Liver (tissue), 9 donors: ENCODE measurements around the gene LGALS14. TPM values are rescaled to one million over a fixed set of nuclear protein-coding genes. Genes with fewer than 3 reads are reported as not detected.
"Not testable (repeated sequence)": the region's sequence is repeated elsewhere in the genome, so short reads cannot be mapped to it uniquely, and the experiment has no call there.

ENCODE experiments used
- DNase-seq: peaks from one replicate; pipeline ENCODE4 v3.0.0-alpha.2; 2017; ENCODE audit warnings: low spot score
- H3K27ac ChIP-seq, 2 donors: one replicate each; pipeline ENCODE4 v1.7.0; 2013; ENCODE audit warnings: inconsistent platforms in 2 of 2, low read length in 2 of 2, control low read depth in 1 of 2, low read depth in 1 of 2, mild to moderate bottlenecking in 1 of 2
- H3K27me3 ChIP-seq, 4 donors: one replicate each; pipeline versions ENCODE4 v1.6.1 to v1.7.0; 2013; ENCODE audit warnings: low read length in 3 of 4, inconsistent platforms in 1 of 4, mild to moderate bottlenecking in 1 of 4, moderate library complexity in 1 of 4; ENCODE audit not compliant: control insufficient read depth in 4 of 4, insufficient read depth in 4 of 4
- H3K36me3 ChIP-seq, 4 donors: one replicate each; pipeline versions ENCODE4 v1.6.1 to v1.7.0; 2013; ENCODE audit warnings: low read length in 3 of 4, mild to moderate bottlenecking in 3 of 4, low read depth in 1 of 4, moderate library complexity in 1 of 4; ENCODE audit not compliant: control insufficient read depth in 4 of 4, insufficient read depth in 3 of 4
- H3K4me1 ChIP-seq, 4 donors: one replicate each; pipeline versions ENCODE4 v1.6.1 to v1.7.0; 2013; ENCODE audit warnings: low read length in 3 of 4, mild to moderate bottlenecking in 3 of 4, moderate library complexity in 1 of 4; ENCODE audit not compliant: control insufficient read depth in 4 of 4, insufficient read depth in 4 of 4
- H3K4me3 ChIP-seq, 3 donors: one replicate each; pipeline versions ENCODE4 v1.6.1 to v1.7.0; 2013; ENCODE audit warnings: low read length in 3 of 3, control low read depth in 1 of 3, low read depth in 1 of 3, mild to moderate bottlenecking in 1 of 3
- H3K9ac ChIP-seq, 2 donors: one replicate each; pipeline ENCODE4 v1.7.0; 2013; ENCODE audit warnings: low read length in 2 of 2, mild to moderate bottlenecking in 2 of 2, moderate library complexity in 2 of 2, control low read depth in 1 of 2, low read depth in 1 of 2
- H3K9me3 ChIP-seq, 4 donors: one replicate each; pipeline versions ENCODE4 v1.6.1 to v1.7.0; 2013; ENCODE audit warnings: low read length in 3 of 4; ENCODE audit not compliant: control insufficient read depth in 4 of 4
- ATF3 ChIP-seq: IDR thresholded peaks from 2 replicates; pipeline ENCODE4 v1.6.1; 2016; ENCODE audit warnings: antibody characterized with exemption
- CTCF ChIP-seq: fragments of 150-350 bp; IDR thresholded peaks from 2 replicates; pipeline ENCODE4 v1.5.1; 2017; ENCODE audit warnings: improper control_type of control experiment, low read depth, low read length; ENCODE audit not compliant: missing input control
- EGR1 ChIP-seq, 2 donors: IDR thresholded peaks; 2 replicates each; pipeline ENCODE4 v1.6.1; 2016 to 2018; ENCODE audit warnings: antibody characterized with exemption in 2 of 2, low read depth in 2 of 2
- FOXA1 ChIP-seq: IDR thresholded peaks from 2 replicates; pipeline ENCODE4 v1.6.1; 2016; ENCODE audit warnings: antibody characterized with exemption
- FOXA2 ChIP-seq: IDR thresholded peaks from 2 replicates; pipeline ENCODE4 v1.6.1; 2016; ENCODE audit warnings: antibody characterized with exemption
- GABPA ChIP-seq, 2 donors: IDR thresholded peaks in 1 of 2; conservative IDR thresholded peaks in 1 of 2; 2 replicates each; pipeline ENCODE4 v1.6.1; 2016; ENCODE audit warnings: antibody characterized with exemption in 2 of 2, mild to moderate bottlenecking in 1 of 2, moderate library complexity in 1 of 2
- HNF4A ChIP-seq, 2 donors: conservative IDR thresholded peaks; 2 replicates each; pipeline ENCODE4 v1.6.1; 2016; ENCODE audit warnings: antibody characterized with exemption in 2 of 2, mild to moderate bottlenecking in 2 of 2
- HNF4G ChIP-seq: IDR thresholded peaks from 2 replicates; pipeline ENCODE4 v1.6.1; 2016; ENCODE audit warnings: antibody characterized with exemption
- JUND ChIP-seq, 2 donors: IDR thresholded peaks; 2 replicates each; pipeline ENCODE4 v1.6.1; 2016; ENCODE audit warnings: antibody characterized with exemption in 2 of 2
- MAX ChIP-seq: IDR thresholded peaks from 2 replicates; pipeline ENCODE4 v1.6.1; 2016; ENCODE audit warnings: antibody characterized with exemption
- NR2F2 ChIP-seq: IDR thresholded peaks from 2 replicates; pipeline ENCODE4 v1.6.1; 2016; ENCODE audit warnings: antibody characterized with exemption
- RAD21 ChIP-seq, 2 donors: IDR thresholded peaks; 2 replicates each; pipeline ENCODE4 v1.6.1; 2016; ENCODE audit warnings: antibody characterized with exemption in 2 of 2, mild to moderate bottlenecking in 2 of 2
- RXRA ChIP-seq, 2 donors: IDR thresholded peaks; 2 replicates each; pipeline ENCODE4 v1.6.1; 2017 to 2018; ENCODE audit warnings: antibody characterized with exemption in 2 of 2, mild to moderate bottlenecking in 1 of 2
- SP1 ChIP-seq: IDR thresholded peaks from 2 replicates; pipeline ENCODE4 v1.6.1; 2018; ENCODE audit warnings: antibody characterized with exemption, mild to moderate bottlenecking
- TAF1 ChIP-seq: conservative IDR thresholded peaks from 2 replicates; pipeline ENCODE4 v1.6.1; 2016; ENCODE audit warnings: antibody characterized with exemption, mild to moderate bottlenecking
- YY1 ChIP-seq: IDR thresholded peaks from 2 replicates; pipeline ENCODE4 v1.6.1; 2016; ENCODE audit warnings: antibody characterized with exemption, mild to moderate bottlenecking
- WGBS: extraction: QIAGEN DNeasy Blood & Tissue Kit; methylation state at CpG from one replicate; pipeline ENCODE4 v1.1.7; 2013; 5-methylcytosine and 5-hydroxymethylcytosine counted together
- polyA plus RNA-seq, 2 donors: library from polyadenylated mRNA; stranded (reverse) in 1 of 2; unstranded in 1 of 2; fragments of 200-250 nt in 1 of 2; fragments of >200 nt in 1 of 2; fragmentation: Nextera tagmentation in 1 of 2; extraction: Ambion mirVana in 1 of 2; gene quantifications; one replicate each; pipeline versions ENCODE4 v1.2.1 to v1.2.3, GENCODE V29; 2013 to 2015
- total RNA-seq, 2 donors: library from RNA; depleted of rRNA; stranded (reverse); fragments of >200 nt; gene quantifications; one replicate each; pipeline ENCODE4 v1.2.3, GENCODE V29; 2014
- TF ChIP-seq, protein P1 (sequence below): IDR thresholded peaks from 2 replicates; pipeline ENCODE4 v1.6.1; 2016; ENCODE audit warnings: antibody characterized with exemption, mild to moderate bottlenecking
- TF ChIP-seq, protein P2 (sequence below): IDR thresholded peaks from 2 replicates; pipeline ENCODE4 v1.6.1; 2016; ENCODE audit warnings: antibody characterized with exemption
- donor health status: healthy.
- donor health status: healthy.
- donor health status: healthy.
- donor health status: healthy.
- donor health status: healthy.

Gene LGALS14
- total and polyA plus RNA-seq, 4 donors: not detected

- whole genome bisulfite sequencing: 69% methylated on average over 3 of the region's 3 CpGs
- Histone ChIP-seq H3K27ac (no peak overlapping the region), H3K27me3 (peaks cover 0 to 6% (median 0%) of the 10 kb centered on the region in 4 donors), H3K4me1 (no peaks in the 10 kb centered on the region), H3K4me3 (no peak overlapping the region), H3K9ac (no peak overlapping the region), H3K36me3 (no peaks in the 10 kb centered on the region), H3K9me3 (no peaks in the 10 kb centered on the region)
- no peak for TF ChIP-seq YY1
- no peak for TF ChIP-seq JUND (IDR thresholded peaks at IDR 0.05)
- no peak for TF ChIP-seq RAD21 (IDR thresholded peaks at IDR 0.05)
- TF ChIP-seq EGR1 (IDR thresholded peaks at IDR 0.05; ENCODE audit: low read depth in 2 of 2): no peak
- no peak for TF ChIP-seq CTCF
- no peak for TF ChIP-seq FOXA2
- no peak for TF ChIP-seq SP1
- TF ChIP-seq, protein P1, sequence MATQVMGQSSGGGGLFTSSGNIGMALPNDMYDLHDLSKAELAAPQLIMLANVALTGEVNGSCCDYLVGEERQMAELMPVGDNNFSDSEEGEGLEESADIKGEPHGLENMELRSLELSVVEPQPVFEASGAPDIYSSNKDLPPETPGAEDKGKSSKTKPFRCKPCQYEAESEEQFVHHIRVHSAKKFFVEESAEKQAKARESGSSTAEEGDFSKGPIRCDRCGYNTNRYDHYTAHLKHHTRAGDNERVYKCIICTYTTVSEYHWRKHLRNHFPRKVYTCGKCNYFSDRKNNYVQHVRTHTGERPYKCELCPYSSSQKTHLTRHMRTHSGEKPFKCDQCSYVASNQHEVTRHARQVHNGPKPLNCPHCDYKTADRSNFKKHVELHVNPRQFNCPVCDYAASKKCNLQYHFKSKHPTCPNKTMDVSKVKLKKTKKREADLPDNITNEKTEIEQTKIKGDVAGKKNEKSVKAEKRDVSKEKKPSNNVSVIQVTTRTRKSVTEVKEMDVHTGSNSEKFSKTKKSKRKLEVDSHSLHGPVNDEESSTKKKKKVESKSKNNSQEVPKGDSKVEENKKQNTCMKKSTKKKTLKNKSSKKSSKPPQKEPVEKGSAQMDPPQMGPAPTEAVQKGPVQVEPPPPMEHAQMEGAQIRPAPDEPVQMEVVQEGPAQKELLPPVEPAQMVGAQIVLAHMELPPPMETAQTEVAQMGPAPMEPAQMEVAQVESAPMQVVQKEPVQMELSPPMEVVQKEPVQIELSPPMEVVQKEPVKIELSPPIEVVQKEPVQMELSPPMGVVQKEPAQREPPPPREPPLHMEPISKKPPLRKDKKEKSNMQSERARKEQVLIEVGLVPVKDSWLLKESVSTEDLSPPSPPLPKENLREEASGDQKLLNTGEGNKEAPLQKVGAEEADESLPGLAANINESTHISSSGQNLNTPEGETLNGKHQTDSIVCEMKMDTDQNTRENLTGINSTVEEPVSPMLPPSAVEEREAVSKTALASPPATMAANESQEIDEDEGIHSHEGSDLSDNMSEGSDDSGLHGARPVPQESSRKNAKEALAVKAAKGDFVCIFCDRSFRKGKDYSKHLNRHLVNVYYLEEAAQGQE: no peak
- no peak for TF ChIP-seq NR2F2
- TF ChIP-seq HNF4G: no peak
- no peak for TF ChIP-seq ATF3
- TF ChIP-seq TAF1: no peak
- DNase-seq: no peak
Observed at GRCh38 chr19:39686739-39687138, 17.5 kb upstream of the LGALS14 start.

- not testable (repeated sequence) for H3K36me3 ChIP-seq, DNase-seq, H3K27ac ChIP-seq, H3K9ac ChIP-seq, H3K27me3 ChIP-seq, H3K4me1 ChIP-seq, H3K9me3 ChIP-seq, H3K4me3 ChIP-seq
- 63% methylated on average over 4 of the region's 4 CpGs for WGBS
Observed at GRCh38 chr19:39688637-39689036, 15.6 kb upstream of the LGALS14 start.

GRCh38 chr19:39692166-39692565 is 12.1 kb upstream of the LGALS14 start:
- TF ChIP-seq, protein P1: no peak
- TF ChIP-seq JUND (IDR thresholded peaks at IDR 0.05): no peak
- TF ChIP-seq FOXA1: no peak
- TF ChIP-seq RAD21 (IDR thresholded peaks at IDR 0.05): no peak
- TF ChIP-seq, protein P2, sequence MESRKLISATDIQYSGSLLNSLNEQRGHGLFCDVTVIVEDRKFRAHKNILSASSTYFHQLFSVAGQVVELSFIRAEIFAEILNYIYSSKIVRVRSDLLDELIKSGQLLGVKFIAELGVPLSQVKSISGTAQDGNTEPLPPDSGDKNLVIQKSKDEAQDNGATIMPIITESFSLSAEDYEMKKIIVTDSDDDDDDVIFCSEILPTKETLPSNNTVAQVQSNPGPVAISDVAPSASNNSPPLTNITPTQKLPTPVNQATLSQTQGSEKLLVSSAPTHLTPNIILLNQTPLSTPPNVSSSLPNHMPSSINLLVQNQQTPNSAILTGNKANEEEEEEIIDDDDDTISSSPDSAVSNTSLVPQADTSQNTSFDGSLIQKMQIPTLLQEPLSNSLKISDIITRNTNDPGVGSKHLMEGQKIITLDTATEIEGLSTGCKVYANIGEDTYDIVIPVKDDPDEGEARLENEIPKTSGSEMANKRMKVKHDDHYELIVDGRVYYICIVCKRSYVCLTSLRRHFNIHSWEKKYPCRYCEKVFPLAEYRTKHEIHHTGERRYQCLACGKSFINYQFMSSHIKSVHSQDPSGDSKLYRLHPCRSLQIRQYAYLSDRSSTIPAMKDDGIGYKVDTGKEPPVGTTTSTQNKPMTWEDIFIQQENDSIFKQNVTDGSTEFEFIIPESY: no peak
- no peak for TF ChIP-seq RXRA (IDR thresholded peaks at IDR 0.05)
- no peak for TF ChIP-seq FOXA2
- no peak for TF ChIP-seq SP1
- no peak for TF ChIP-seq MAX
- no peak for TF ChIP-seq HNF4G
- TF ChIP-seq TAF1: no peak
- TF ChIP-seq HNF4A (conservative IDR thresholded peaks at IDR 0.05): no peak
- no peak for TF ChIP-seq GABPA (IDR thresholded peaks at IDR 0.05 in 1 of 2, conservative IDR thresholded peaks at IDR 0.05 in 1 of 2)
- Histone ChIP-seq H3K4me3 (no peak overlapping the region), H3K36me3 (no peaks in the 10 kb centered on the region), H3K9ac (no peak overlapping the region), H3K4me1 (no peaks in the 10 kb centered on the region), H3K27me3 (peaks cover 0 to 4% (median under 1%) of the 10 kb centered on the region in 4 donors), H3K27ac (no peak overlapping the region), H3K9me3 (no peaks in the 10 kb centered on the region)
- 71% methylated on average over 3 of the region's 3 CpGs for whole genome bisulfite sequencing
- DNase-seq: no peak
